Epidermal melanocyte (primary cell): ENCODE data around the gene ARHGAP32.

ENCODE experiments used
- DNase-seq: peaks from one replicate; pipeline ENCODE4 v3.0.0; 2011; ENCODE audit warnings: low spot score; ENCODE audit not compliant: insufficient read length

Gene ARHGAP32

DNA sequence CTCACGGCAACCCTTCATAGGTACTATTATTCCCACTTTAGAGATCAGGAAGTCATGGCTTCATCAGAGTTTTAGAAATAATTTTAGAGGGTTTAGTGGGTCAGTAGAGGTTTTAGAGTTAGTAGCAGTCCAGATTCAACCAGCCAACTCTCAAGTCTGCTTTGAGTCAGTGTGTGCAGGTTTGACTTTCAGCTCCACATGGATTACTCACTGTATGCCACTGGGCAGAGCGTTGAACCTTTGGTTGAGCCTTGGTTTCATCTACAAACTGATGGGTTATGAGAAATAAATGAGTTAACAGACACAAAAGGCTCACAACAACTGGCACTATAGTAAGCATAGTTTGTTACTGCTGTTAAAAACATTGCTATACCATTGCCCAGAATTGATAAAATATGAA, 230.5 kb downstream of the ARHGAP32 start:
- DNase-seq: no peak

DNA sequence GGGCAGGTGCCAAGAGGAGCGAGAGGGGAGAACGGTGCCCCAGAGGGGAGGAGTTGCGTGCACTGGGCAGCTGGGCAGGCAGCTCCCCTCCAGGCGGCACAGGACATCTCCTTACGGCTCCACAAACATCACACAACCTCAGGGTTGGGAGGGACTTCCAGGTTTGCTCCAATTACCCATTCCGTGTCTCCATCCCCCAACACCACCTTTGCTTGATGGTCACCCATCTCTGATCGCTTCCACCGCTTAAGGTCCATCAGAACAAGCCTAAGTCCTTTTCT, 235.0 kb downstream of the ARHGAP32 start:
- DNase-seq: no peak

DNA sequence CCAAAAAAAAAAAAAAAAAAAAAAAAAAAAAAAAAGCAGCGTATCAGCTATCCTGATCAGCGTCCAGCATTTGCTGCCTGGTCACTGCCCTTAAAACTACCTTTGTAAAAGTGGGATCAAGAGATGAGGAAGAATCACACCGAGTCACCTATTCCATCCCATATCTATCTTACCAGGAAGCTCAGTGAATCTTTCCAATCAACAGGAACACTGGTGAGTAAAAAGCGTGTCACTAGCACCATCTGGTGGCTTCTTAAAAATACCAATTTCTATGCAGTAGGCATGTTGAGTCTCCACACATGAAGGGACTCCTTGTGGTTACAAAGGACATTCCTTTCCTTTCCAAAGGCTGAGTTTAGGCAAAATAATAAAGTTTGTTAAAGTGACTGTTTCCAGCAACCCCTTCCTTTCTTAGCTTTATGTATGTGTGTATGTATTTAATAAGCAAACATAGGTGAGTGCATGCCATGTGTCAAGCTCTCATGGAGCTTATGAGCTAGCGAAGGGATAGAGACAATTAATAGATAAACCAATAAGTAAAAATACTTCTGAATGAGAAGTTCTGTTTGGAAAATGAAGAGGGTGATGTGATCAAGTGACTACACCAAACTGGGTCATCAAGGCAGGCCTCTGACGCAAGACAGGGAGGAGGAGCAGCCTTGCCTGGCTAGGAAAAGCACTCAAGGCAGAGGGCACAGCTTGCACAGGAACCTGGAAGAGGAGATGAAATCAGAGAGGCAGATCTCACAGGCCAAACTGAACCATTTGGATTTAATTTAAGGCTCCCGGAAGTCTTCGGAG, 235.5 kb downstream of the ARHGAP32 start:
- DNase-seq: peak; percentile 73

DNA sequence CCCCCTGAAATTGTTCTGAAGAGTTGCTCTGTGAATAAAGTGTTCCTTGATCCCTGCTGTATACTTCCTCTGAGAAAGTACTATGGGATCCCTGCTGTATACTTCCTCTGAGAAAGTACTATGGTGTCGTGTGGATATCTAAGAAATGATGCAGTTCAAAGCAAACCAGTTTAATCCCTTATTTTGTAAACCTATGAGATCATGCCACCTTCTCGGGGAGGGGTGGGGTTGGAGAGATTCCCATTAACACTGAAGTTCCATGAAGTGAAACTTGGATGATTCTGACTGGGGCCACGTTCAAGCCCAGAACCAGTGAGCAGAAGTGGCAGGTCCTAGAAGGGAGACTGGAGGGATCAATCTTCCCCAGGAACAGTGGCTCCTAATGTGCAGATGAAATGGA, 236.5 kb downstream of the ARHGAP32 start:
- no peak for DNase-seq

DNA sequence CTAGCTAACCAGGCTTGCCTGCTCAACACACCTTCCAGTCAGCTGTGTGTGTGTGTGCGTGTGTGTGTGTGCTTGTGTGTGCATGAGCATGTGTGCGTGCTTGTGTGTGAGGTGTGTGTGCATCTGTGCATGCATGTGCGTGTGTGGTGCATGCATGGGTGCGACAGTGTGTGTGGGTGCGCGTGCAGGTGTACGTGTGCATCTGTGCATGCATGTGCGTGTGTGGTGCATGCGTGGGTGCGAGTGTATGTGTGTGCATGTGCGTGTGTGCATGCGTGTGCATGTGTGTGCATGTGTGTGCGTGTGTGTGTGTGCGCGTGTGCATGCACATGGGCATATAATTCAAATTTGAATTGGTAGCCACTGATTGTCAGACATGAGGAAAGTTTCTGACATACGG, 239.0 kb downstream of the ARHGAP32 start:
- DNase-seq: no peak

DNA sequence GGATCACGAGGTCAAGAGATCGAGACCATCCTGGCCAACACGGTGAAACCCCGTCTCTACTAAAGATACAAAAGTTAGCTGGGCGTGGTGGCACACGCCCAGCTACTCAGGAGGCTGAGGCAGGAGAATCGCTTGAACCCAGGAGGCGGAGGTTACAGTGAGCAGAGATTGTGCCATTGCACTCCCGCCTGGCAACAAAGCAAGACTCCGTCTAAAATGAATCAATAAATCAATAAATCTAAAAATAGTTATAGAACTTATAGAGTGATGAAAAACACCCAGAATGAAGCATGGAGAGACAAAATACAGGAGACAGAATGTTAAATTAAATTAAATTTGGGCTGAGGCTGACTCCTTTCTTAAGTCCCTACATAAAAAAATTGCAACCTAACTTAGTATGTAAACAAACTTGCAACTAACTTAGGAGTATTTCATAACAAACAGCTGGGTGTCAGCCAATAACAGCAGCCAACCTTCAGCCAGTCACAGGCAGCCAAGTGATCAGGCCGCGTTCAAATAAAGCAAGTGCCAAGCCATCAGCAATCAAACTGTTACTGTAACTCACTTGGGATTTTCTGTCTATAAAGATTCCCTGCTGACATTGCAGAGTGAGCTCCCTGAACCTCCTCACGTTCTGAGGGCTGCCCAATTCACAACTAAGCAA, 242.2 kb downstream of the ARHGAP32 start:
- DNase-seq: no peak

DNA sequence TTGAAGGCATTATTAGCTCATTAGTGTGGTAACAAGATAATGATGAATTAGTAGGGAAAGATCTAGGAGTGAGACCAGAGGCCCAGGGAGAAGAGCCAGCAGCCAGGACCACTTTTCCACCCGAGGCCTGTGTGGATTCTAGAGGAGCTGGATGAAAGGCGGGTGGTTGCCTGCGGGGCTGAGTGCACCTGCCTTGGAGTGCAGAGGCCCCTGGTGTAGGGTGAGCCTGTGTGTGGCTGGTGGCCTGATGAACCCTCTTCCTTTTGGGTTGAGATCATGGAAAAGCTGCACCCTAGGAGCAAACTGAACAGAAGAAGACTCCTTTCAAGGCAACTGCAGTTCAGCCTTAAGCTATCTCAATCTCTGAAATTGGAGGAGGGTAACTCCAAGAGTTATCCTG, 243.5 kb downstream of the ARHGAP32 start:
- no peak for DNase-seq

DNA sequence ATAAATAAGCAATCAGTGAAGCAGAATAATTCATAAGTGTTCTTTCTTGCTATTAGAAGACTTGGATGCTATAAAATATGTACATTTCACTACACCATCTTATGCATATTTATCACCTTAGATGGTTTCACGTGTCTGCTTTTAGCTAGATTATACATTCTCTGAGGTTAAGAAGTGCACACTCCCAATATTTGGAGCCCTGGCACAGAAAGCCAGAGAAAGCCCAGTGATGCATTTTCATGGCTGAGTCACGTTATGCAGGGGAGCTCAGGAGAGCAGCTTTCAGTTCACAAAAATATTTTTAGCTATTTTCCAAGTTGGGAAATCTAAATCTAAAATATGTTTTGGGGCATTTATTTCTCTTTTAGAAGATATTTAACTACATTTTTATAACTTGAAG, 244.4 kb downstream of the ARHGAP32 start:
- no peak for DNase-seq

DNA sequence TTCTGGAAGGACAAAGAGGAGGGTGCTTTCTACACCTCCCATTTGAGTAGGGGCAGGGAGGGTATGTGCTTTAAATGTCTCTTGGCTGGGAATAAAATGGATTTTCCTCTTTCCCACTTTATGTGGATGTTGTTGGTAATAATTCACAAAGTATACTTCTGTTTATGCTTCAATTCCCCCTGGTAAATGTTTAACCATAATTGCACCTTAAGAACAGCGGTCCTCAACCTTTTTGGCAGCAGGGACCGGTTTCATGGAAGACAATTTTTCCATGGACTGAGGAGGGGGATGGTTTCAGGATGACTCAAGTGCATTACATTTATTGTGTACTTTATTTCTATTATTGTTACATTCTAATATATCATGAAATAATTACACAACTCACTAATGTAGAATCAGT, 245.5 kb downstream of the ARHGAP32 start:
- DNase-seq: no peak

DNA sequence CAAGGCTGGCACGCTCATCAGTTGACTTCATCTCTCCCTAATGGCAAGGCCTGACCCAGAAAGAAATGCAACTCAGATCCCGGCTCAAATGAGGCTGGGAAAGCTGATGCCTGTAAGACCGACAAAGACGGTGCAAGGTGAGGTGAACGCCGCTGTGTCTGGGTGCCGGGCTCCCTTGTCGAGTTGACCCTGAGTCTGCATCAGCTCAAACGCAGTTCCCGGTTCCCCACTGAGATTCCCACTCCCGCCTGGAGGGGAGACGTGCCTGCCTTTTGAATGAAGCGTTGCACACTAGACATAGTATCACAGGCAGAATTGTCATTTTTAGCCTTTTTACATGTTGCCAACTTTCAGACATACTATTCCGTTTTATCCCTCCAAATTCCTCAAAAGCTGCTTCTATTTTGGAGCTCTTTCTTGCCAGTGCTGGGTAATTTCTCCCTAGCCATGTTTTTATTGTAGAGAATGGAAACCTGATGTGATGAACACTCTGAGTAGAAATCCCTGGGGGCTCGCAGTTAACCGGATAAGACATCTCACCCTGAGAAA, 248.6 kb downstream of the ARHGAP32 start:
- no peak for DNase-seq

DNA sequence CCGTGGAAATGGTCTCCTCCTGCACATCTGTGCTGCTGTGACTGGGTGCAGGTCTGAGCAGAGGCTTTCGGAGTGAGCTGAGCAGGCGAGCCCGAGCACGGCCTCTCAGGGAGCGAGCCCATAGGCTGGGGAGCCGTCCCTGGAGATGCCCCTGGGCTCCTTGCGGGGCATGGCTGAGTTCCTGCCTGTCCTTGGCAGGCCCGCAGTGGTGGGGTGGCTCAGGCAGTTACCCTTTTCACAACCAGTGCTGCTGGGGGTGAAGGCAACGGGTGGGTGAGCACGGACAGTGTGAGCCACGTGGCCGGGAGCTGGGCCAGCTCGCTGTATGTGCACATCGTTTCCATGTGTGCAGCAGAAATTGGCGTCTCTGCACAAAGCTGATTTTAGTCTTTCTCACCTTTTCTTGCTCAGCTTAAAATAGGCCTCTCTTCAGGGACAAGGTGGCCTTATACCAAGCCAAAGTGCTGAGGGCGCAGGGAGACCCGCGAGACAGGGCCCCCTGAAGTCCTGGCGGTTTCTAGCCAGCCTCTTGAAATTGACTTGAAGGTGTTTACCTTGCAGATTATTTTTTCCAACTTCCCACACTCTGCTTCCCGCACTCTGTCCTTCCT, 249.2 kb downstream of the ARHGAP32 start, which contains the start of gene TP53AIP1:
Gene TP53AIP1 (minus strand): TSS at position 55 of the 611 bp plus-strand sequence. CDS start 5,053 bp downstream, outside the sequence.
- no peak for DNase-seq

DNA sequence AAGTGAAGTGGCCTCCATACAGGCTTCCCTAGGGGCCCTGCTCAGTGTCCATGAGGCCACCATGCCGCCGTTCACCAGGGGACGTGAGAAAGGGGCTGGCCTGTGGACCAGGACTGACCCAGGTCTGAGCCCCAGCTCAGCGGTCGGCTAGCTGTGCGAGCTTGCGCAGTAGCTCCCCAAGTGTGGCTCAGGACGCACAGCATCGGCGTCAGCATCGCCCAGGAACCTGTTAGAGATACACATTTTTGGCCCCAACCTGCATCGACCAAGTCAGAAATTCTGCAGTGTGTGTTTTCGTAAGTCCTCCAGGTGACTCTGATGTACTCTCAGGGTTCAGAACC, 249.9 kb downstream of the ARHGAP32 start:
- DNase-seq: no peak

DNA sequence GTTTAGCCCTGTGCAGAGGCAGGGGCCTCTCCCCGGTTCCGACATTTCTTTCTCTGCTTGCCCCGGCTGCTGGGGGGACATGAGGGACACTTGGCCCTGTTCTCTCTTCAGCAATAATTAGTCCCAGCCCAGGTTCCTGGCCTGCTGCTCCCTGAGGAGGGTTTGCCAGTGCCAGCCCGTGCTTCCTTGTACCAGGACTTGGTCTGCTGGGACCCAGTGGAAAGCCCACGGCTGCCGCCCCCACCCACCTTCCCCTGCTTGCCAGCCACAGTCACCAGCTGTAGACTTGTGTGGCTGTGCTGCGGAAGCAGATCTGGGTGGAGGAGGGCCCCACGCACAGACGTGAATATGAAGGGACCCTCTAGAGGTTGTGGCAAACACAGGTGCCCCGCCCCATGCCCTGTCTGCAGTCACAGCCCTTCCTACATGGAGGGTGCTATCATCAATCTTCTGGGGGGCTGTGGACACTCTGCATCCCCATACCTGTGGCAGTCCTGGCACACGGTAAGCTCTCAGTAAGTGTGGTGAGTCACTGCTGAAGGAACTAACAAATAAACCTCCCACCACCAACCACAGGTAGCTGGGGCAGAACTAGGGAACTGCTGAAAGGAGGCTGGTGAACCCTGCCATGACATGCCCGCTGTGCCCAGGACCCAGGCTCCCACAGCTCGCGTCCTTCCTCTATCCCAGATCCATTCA, 250.4 kb downstream of the ARHGAP32 start:
- no peak for DNase-seq

DNA sequence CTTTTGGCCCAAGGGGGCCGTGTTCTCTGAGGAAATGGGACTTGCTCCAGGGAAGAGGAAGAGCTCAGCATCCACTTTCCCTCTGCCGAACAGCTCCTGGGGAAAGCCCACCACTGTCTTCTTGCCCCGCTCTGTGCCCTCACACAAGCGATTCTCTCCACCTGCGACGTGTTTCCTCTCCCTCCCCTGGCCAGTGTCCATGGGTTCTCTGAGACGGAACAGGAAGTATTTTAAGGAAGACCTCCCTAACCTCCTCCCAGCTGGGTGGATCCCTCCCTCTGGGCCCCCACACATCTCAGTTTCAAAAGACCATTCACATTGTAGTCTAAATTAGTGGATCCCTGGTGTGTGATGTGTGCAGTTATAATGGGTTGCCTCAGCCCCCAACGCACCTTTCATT, 251.0 kb downstream of the ARHGAP32 start:
- DNase-seq: no peak

DNA sequence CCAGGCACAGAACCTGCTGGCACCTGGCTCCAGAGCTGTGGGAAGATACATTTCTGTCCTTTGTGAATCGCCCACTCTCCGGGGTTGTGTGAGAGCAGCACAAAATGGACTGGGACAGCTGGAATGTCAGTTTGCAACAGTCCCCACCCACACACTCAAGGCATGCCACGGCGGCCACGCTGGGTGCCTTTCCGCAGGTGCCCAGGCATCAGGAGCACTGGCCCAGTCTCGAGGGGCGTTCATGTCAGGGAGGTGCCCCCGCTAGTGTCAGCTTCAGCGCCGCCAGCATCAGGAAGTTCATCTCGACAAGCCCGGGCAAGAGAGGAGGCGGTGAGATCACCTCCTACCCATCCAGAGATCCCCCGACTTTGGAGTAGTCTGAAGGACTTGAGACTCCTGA, 251.5 kb downstream of the ARHGAP32 start:
- DNase-seq: no peak

DNA sequence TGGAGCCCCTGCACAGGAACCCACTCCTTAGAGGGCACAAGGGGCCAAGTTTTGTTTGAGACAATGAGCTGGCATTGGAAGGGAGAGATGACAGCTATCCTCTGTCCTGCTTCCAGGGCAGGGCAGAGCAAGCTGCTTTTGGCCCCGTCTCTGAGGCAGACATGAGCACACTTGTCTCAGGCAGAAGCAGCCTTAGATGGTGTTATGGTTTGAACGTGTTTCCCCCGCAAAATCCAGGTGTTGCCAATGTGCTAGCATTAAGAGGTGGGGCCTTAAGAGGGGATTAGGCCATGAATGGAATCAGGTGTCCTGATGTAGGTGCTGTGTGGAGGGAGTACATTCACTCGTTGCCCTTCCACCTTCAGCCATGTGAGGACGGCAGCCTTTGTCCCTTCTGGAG, 252.0 kb downstream of the ARHGAP32 start:
- no peak for DNase-seq

DNA sequence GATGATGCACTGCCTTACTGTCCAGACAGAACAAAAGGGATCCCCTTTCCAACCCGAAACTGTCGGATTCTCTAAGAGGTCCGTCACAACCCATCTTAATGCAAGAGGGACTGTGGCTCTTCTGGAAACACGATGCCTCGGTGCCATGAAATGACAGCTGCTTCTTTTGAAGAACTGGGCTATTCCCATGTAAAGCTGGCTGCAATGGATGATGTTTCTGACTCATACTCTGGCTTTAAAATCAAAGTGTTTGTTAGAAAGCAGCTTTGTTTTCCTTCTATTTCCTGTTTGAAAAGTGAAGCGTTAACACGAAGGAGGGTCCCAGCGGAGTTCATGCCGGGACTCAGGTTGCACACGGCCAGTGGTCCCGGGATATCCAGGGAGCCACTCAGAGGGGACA, 252.5 kb downstream of the ARHGAP32 start:
- DNase-seq: no peak

DNA sequence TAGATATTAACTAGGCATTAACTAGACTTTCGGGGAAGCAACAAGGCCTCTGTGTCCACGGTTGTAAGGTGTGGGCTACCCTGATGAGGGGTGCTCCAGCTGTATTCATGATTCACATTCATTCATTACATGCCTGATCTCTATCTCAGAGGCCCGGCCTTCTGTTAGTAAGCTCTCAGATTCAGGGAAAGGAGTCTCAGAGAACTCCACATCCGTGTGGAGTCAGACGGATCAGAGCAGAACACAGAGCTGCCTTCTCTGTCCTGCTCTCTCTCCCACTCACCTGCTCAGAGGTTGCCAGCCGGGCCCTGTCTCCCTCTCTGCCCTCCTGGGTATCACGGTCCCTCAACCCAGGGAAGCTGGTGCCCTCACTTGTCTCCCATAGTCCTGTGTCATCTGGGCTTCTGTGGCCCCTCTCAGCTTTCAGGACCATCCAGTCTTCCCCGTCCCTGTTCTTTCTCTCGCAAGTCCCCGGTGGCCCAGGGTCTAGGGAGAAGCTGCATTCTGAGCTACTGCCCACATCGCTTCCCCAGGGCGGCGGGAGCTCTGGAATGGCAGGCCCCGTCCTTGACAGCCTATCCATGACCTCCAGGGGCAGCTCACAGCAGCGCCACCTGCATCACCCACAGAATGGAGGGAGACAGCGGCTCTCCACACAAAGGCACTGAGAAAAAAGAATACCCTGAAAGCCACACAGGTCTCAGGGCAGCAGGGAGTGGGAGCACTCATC, 253.8 kb downstream of the ARHGAP32 start:
- DNase-seq: no peak

DNA sequence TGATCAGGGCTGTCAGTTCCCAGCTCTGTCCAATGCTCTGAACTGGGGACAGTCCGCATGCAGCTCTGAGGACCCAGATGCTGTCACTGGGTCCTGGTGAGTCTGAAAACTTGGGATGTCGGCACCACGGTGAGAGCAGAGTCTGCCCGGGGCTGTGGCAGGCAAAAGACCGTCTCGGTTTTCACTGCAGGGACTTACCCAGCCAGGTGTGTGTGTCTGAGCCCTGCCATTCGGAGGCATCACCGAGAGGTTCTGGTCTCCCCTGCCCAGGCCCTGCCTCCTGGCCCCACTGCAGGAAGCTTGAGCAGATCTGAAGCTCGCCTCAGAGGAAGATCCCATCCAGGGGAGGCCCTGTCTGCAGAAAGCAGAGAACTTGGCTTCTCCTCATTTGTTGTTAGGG, 254.6 kb downstream of the ARHGAP32 start:
- DNase-seq: no peak

DNA sequence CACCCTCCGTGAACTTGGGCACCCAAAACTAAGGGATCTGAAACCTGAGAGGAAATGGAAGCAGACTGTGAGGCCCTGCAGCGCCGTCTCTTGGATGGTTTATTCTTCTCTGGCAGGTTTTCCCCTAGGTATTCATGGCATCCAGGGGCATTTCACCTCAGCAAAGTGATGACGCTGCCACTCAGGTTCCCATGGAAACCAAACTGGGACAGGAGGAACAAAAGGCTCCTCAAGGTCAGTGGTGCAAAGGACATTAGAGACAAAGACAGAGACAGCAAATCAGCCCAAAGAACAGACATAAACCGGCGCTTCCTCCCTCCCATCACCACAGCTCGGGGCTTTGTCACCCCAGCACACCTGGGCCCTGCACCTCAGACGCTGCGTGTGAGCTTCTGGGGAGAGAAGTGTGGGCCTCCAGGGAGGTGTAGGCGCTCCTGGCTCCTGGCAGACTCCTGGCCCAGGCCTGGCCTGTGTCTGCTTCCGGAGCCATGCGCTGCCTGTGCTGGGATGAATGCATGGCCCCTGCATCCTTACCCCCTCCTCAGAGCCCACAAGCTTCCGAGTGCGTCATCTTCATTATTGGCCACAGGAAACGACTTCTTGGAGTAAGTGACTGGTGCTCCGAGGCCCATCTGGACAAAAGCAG, 255.4 kb downstream of the ARHGAP32 start:
- DNase-seq: no peak

DNA sequence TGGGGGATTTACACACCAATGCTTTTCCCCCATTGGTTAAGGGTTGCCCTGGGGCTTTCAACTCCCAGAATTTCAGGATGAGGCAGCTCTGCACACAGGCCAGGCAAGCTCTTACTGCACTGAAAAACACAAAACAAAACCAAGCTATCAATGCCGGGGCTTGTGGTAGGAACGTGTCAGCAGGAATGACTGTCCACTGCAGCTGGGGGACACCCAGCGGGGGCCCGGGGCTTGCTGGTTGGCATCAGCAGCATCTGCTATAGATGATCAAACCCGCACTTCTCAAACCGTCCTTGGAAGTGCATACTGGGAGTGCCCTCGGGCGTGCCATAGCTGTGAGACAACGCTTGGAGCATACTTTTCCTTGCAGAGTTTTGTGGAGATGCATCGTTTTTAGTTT, 257.2 kb downstream of the ARHGAP32 start:
- no peak for DNase-seq
